Liver (tissue), 9 donors: ENCODE measurements around the gene ZSCAN22. TPM values are rescaled to one million over a fixed set of nuclear protein-coding genes. Genes with fewer than 3 reads are reported as not detected.

Source experiments
- DNase-seq: peaks from one replicate; pipeline ENCODE4 v3.0.0-alpha.2; 2017; ENCODE audit warnings: low spot score
- H3K27ac ChIP-seq, 2 donors: one replicate each; pipeline ENCODE4 v1.7.0; 2013; ENCODE audit warnings: inconsistent platforms in 2 of 2, low read length in 2 of 2, control low read depth in 1 of 2, low read depth in 1 of 2, mild to moderate bottlenecking in 1 of 2
- H3K27me3 ChIP-seq, 4 donors: one replicate each; pipeline versions ENCODE4 v1.6.1 to v1.7.0; 2013; ENCODE audit warnings: low read length in 3 of 4, inconsistent platforms in 1 of 4, mild to moderate bottlenecking in 1 of 4, moderate library complexity in 1 of 4; ENCODE audit not compliant: control insufficient read depth in 4 of 4, insufficient read depth in 4 of 4
- H3K36me3 ChIP-seq, 4 donors: one replicate each; pipeline versions ENCODE4 v1.6.1 to v1.7.0; 2013; ENCODE audit warnings: low read length in 3 of 4, mild to moderate bottlenecking in 3 of 4, low read depth in 1 of 4, moderate library complexity in 1 of 4; ENCODE audit not compliant: control insufficient read depth in 4 of 4, insufficient read depth in 3 of 4
- H3K4me1 ChIP-seq, 4 donors: one replicate each; pipeline versions ENCODE4 v1.6.1 to v1.7.0; 2013; ENCODE audit warnings: low read length in 3 of 4, mild to moderate bottlenecking in 3 of 4, moderate library complexity in 1 of 4; ENCODE audit not compliant: control insufficient read depth in 4 of 4, insufficient read depth in 4 of 4
- H3K4me3 ChIP-seq, 3 donors: one replicate each; pipeline versions ENCODE4 v1.6.1 to v1.7.0; 2013; ENCODE audit warnings: low read length in 3 of 3, control low read depth in 1 of 3, low read depth in 1 of 3, mild to moderate bottlenecking in 1 of 3
- H3K9ac ChIP-seq, 2 donors: one replicate each; pipeline ENCODE4 v1.7.0; 2013; ENCODE audit warnings: low read length in 2 of 2, mild to moderate bottlenecking in 2 of 2, moderate library complexity in 2 of 2, control low read depth in 1 of 2, low read depth in 1 of 2
- H3K9me3 ChIP-seq, 4 donors: one replicate each; pipeline versions ENCODE4 v1.6.1 to v1.7.0; 2013; ENCODE audit warnings: low read length in 3 of 4; ENCODE audit not compliant: control insufficient read depth in 4 of 4
- EGR1 ChIP-seq, 2 donors: IDR thresholded peaks; 2 replicates each; pipeline ENCODE4 v1.6.1; 2016 to 2018; ENCODE audit warnings: antibody characterized with exemption in 2 of 2, low read depth in 2 of 2
- FOXA1 ChIP-seq: IDR thresholded peaks from 2 replicates; pipeline ENCODE4 v1.6.1; 2016; ENCODE audit warnings: antibody characterized with exemption
- FOXA2 ChIP-seq: IDR thresholded peaks from 2 replicates; pipeline ENCODE4 v1.6.1; 2016; ENCODE audit warnings: antibody characterized with exemption
- GABPA ChIP-seq, 2 donors: IDR thresholded peaks in 1 of 2; conservative IDR thresholded peaks in 1 of 2; 2 replicates each; pipeline ENCODE4 v1.6.1; 2016; ENCODE audit warnings: antibody characterized with exemption in 2 of 2, mild to moderate bottlenecking in 1 of 2, moderate library complexity in 1 of 2
- HNF4A ChIP-seq, 2 donors: conservative IDR thresholded peaks; 2 replicates each; pipeline ENCODE4 v1.6.1; 2016; ENCODE audit warnings: antibody characterized with exemption in 2 of 2, mild to moderate bottlenecking in 2 of 2
- HNF4G ChIP-seq: IDR thresholded peaks from 2 replicates; pipeline ENCODE4 v1.6.1; 2016; ENCODE audit warnings: antibody characterized with exemption
- JUND ChIP-seq, 2 donors: IDR thresholded peaks; 2 replicates each; pipeline ENCODE4 v1.6.1; 2016; ENCODE audit warnings: antibody characterized with exemption in 2 of 2
- NR2F2 ChIP-seq: IDR thresholded peaks from 2 replicates; pipeline ENCODE4 v1.6.1; 2016; ENCODE audit warnings: antibody characterized with exemption
- RAD21 ChIP-seq, 2 donors: IDR thresholded peaks; 2 replicates each; pipeline ENCODE4 v1.6.1; 2016; ENCODE audit warnings: antibody characterized with exemption in 2 of 2, mild to moderate bottlenecking in 2 of 2
- REST ChIP-seq: IDR thresholded peaks from 2 replicates; pipeline ENCODE4 v1.6.1; 2016; ENCODE audit warnings: antibody characterized with exemption, mild to moderate bottlenecking
- RXRA ChIP-seq, 2 donors: IDR thresholded peaks; 2 replicates each; pipeline ENCODE4 v1.6.1; 2017 to 2018; ENCODE audit warnings: antibody characterized with exemption in 2 of 2, mild to moderate bottlenecking in 1 of 2
- SP1 ChIP-seq: IDR thresholded peaks from 2 replicates; pipeline ENCODE4 v1.6.1; 2018; ENCODE audit warnings: antibody characterized with exemption, mild to moderate bottlenecking
- TAF1 ChIP-seq: conservative IDR thresholded peaks from 2 replicates; pipeline ENCODE4 v1.6.1; 2016; ENCODE audit warnings: antibody characterized with exemption, mild to moderate bottlenecking
- YY1 ChIP-seq: IDR thresholded peaks from 2 replicates; pipeline ENCODE4 v1.6.1; 2016; ENCODE audit warnings: antibody characterized with exemption, mild to moderate bottlenecking
- WGBS: extraction: QIAGEN DNeasy Blood & Tissue Kit; methylation state at CpG from one replicate; pipeline ENCODE4 v1.1.7; 2013; 5-methylcytosine and 5-hydroxymethylcytosine counted together
- polyA plus RNA-seq, 2 donors: library from polyadenylated mRNA; stranded (reverse) in 1 of 2; unstranded in 1 of 2; fragments of 200-250 nt in 1 of 2; fragments of >200 nt in 1 of 2; fragmentation: Nextera tagmentation in 1 of 2; extraction: Ambion mirVana in 1 of 2; gene quantifications; one replicate each; pipeline versions ENCODE4 v1.2.1 to v1.2.3, GENCODE V29; 2013 to 2015
- total RNA-seq, 2 donors: library from RNA; depleted of rRNA; stranded (reverse); fragments of >200 nt; gene quantifications; one replicate each; pipeline ENCODE4 v1.2.3, GENCODE V29; 2014
- TF ChIP-seq, protein P1 (sequence below): IDR thresholded peaks from 2 replicates; pipeline ENCODE4 v1.6.1; 2016; ENCODE audit warnings: antibody characterized with exemption
- TF ChIP-seq, protein P2 (sequence below): IDR thresholded peaks from 2 replicates; pipeline ENCODE4 v1.6.1; 2016; ENCODE audit warnings: antibody characterized with exemption
- TF ChIP-seq, protein P3 (sequence below): fragments of 150-350 bp; IDR thresholded peaks from 2 replicates; pipeline ENCODE4 v1.5.1; 2017; ENCODE audit warnings: improper control_type of control experiment, low read depth, low read length; ENCODE audit not compliant: missing input control
- donor health status: healthy.
- donor health status: healthy.
- donor health status: healthy.
- donor health status: healthy.
- donor health status: healthy.

The ZSCAN22 gene
- total and polyA plus RNA-seq, 4 donors = 0.88 to 3.5 (median 2.0) TPM

- TF ChIP-seq, protein P1, sequence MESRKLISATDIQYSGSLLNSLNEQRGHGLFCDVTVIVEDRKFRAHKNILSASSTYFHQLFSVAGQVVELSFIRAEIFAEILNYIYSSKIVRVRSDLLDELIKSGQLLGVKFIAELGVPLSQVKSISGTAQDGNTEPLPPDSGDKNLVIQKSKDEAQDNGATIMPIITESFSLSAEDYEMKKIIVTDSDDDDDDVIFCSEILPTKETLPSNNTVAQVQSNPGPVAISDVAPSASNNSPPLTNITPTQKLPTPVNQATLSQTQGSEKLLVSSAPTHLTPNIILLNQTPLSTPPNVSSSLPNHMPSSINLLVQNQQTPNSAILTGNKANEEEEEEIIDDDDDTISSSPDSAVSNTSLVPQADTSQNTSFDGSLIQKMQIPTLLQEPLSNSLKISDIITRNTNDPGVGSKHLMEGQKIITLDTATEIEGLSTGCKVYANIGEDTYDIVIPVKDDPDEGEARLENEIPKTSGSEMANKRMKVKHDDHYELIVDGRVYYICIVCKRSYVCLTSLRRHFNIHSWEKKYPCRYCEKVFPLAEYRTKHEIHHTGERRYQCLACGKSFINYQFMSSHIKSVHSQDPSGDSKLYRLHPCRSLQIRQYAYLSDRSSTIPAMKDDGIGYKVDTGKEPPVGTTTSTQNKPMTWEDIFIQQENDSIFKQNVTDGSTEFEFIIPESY = no peak
- TF ChIP-seq EGR1 (IDR thresholded peaks at IDR 0.05; ENCODE audit: low read depth in 2 of 2) = no peak
- TF ChIP-seq NR2F2 = no peak
- no peak for TF ChIP-seq TAF1
- TF ChIP-seq HNF4G = no peak
- no peak for TF ChIP-seq RXRA (IDR thresholded peaks at IDR 0.05)
- TF ChIP-seq FOXA2 = no peak
- no peak for TF ChIP-seq HNF4A (conservative IDR thresholded peaks at IDR 0.05)
- no peak for TF ChIP-seq YY1
- TF ChIP-seq GABPA (IDR thresholded peaks at IDR 0.05 in 1 of 2, conservative IDR thresholded peaks at IDR 0.05 in 1 of 2) = no peak
- TF ChIP-seq RAD21 (IDR thresholded peaks at IDR 0.05) = no peak
These were observed 30.7 kb upstream of the ZSCAN22 start (continued) for GRCh38 chr19:58296104-58296503.

- 98% methylated on average over 7 of the region's 7 CpGs for WGBS
- Histone ChIP-seq H3K9ac (no peak overlapping the region), H3K4me3 (peak overlapping the region in 1 of 3 donors; percentile 15), H3K27me3 (no peaks in the 10 kb centered on the region), H3K9me3 (peaks cover 11 to 30% (median 19%) of the 10 kb centered on the region in 4 donors), H3K4me1 (peaks cover 0 to 3% (median 1%) of the 10 kb centered on the region in 4 donors), H3K27ac (no peak overlapping the region), H3K36me3 (peaks cover under 1 to 17% (median 5%) of the 10 kb centered on the region in 4 donors)
- TF ChIP-seq, protein P2, sequence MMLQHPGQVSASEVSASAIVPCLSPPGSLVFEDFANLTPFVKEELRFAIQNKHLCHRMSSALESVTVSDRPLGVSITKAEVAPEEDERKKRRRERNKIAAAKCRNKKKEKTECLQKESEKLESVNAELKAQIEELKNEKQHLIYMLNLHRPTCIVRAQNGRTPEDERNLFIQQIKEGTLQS = no peak
- TF ChIP-seq, protein P1 = no peak
- TF ChIP-seq RXRA (IDR thresholded peaks at IDR 0.05) = no peak
- TF ChIP-seq FOXA1 = no peak
- TF ChIP-seq HNF4G = no peak
- DNase-seq = no peak
These were observed 26.2 kb upstream of the ZSCAN22 start for GRCh38 chr19:58300620-58301019.

DNA sequence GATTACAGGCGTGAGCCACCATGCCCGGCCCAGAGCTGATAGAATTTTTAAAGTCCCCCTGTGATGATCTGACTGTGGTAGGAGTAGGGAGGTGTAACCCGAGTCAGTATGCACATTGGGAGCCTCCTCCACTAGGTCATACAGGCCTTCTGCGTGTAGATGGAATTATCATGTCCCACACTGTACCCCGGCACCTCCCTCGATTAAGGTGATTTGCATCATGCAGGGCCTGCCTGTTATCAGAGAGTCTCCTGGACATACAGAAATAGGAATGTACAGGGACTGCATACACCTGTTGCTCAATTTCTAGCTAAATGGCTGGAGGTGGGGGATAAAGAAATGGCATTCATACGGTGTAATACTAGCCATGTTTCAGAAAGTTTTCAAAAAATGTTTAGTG lies 22.5 kb upstream of the ZSCAN22 start:
- H3K9me3 ChIP-seq = peaks cover 5 to 19% (median 12%) of the 10 kb centered on the region in 4 donors
- 90% methylated on average over 7 of the region's 7 CpGs for whole genome bisulfite sequencing
- peak overlapping the region in 1 of 3 donors; percentile 67 for H3K4me3 ChIP-seq
- no peak overlapping the region for H3K9ac ChIP-seq
- H3K27me3 ChIP-seq = no peaks in the 10 kb centered on the region
- peaks cover 4 to 16% (median 15%) of the 10 kb centered on the region in 4 donors for H3K4me1 ChIP-seq
- H3K27ac ChIP-seq = no peak overlapping the region
- H3K36me3 ChIP-seq = peaks cover 4 to 29% (median 18%) of the 10 kb centered on the region in 4 donors
- TF ChIP-seq RAD21 (IDR thresholded peaks at IDR 0.05) = no peak
- TF ChIP-seq SP1 = no peak
- TF ChIP-seq NR2F2 = no peak
- no peak for TF ChIP-seq REST
- TF ChIP-seq, protein P3, sequence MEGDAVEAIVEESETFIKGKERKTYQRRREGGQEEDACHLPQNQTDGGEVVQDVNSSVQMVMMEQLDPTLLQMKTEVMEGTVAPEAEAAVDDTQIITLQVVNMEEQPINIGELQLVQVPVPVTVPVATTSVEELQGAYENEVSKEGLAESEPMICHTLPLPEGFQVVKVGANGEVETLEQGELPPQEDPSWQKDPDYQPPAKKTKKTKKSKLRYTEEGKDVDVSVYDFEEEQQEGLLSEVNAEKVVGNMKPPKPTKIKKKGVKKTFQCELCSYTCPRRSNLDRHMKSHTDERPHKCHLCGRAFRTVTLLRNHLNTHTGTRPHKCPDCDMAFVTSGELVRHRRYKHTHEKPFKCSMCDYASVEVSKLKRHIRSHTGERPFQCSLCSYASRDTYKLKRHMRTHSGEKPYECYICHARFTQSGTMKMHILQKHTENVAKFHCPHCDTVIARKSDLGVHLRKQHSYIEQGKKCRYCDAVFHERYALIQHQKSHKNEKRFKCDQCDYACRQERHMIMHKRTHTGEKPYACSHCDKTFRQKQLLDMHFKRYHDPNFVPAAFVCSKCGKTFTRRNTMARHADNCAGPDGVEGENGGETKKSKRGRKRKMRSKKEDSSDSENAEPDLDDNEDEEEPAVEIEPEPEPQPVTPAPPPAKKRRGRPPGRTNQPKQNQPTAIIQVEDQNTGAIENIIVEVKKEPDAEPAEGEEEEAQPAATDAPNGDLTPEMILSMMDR = no peak
- TF ChIP-seq, protein P1 = no peak
- no peak for TF ChIP-seq FOXA2
- no peak for TF ChIP-seq JUND (IDR thresholded peaks at IDR 0.05)
- TF ChIP-seq, protein P2 = no peak
- no peak for DNase-seq
